HG03159 (cell line): Measurements from ENCODE around the gene TNRC6A.
A peak's percentile ranks its signal among the peaks of the same experiment; 100 is the strongest.
"Not testable (repeated sequence)": the region's sequence is repeated elsewhere in the genome, so short reads cannot be mapped to it uniquely, and the experiment has no call there.

Experiments
- ATAC-seq: cut with Tn5 transposase; IDR thresholded peaks from one replicate; pipeline ENCODE4 v1.9.1; 2021; ENCODE audit warnings: mild to moderate bottlenecking, moderate library complexity; ENCODE audit not compliant: unreplicated experiment

TNRC6A gene

DNA sequence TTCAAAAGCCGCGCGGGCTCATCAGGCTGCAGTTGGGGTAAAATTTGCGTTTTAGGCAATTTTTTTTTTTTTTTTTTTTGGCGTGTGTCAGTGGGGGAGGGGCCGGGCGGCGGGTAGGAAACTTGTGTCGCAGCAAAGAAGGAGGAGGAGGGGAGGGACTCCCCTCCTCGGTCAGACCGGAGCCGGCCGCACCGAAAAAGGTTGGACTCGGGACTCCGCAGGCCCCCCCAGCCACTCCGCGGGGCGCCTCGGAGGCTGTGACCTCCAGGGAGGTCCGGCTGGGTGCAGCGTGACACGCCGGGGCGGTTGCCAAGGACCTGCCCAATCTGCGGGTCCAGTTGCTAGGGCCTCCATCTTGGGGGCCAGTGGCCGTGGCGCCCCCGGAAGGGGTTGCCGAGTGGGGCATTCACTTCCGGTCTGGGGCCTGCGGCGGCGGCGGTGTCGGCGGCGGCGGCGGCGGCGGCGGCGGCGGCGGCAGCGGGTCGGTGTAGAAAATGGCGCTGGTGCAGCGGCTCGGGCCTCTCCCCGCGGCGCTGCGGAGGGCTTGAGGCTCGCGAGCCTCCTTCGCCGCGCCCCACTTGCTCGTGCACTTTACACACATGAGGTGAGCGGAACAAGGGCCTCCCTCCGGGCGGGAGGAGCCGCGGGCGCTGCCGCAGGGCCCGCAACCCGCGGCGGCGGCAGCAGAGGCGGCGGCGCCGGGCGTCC is at the start of gene TNRC6A:
Gene TNRC6A (plus strand): TSS at position 409 of the 708 bp plus-strand sequence. CDS start 191 bp downstream, at position 600.
- peak; percentile 91 for ATAC-seq

DNA sequence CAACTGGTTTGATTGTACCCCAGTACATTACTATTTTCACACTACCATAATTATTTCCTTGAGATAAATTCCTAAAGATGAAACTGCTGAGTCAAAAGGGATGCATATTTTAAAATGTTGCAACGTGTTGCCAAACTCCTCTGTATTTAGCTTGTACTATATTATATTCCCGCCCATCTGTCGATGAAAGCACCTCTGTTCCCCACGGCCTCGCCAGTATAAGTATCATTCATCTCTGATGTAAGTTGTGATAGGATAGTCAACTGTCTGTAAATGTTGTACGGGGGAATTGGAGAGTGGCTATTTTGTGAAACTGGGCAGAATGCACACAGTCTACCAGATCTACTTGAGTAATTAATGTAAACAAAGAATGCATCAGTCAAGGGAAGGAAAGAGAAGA is 47.7 kb upstream of the TNRC6A start:
- no peak for ATAC-seq

DNA sequence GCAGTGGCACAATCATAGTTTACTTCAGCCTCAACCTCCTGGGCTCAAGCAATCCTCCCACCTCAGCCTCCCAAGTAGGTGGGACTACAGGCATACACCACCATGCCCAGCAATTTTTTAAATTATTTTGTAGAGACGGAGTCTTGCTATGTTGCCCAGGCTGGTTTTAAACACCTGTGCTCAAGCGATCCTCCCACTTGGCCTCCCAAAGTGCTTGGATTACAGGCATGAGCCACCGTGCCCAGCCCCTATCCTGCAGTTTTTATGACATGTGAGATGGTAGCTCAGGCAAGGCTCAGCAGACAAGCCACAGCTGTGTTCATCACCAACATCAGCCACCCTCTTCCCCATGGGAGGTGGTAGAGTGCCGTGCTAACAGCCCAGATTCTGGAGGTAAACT is 46.2 kb upstream of the TNRC6A start:
- no peak for ATAC-seq

DNA sequence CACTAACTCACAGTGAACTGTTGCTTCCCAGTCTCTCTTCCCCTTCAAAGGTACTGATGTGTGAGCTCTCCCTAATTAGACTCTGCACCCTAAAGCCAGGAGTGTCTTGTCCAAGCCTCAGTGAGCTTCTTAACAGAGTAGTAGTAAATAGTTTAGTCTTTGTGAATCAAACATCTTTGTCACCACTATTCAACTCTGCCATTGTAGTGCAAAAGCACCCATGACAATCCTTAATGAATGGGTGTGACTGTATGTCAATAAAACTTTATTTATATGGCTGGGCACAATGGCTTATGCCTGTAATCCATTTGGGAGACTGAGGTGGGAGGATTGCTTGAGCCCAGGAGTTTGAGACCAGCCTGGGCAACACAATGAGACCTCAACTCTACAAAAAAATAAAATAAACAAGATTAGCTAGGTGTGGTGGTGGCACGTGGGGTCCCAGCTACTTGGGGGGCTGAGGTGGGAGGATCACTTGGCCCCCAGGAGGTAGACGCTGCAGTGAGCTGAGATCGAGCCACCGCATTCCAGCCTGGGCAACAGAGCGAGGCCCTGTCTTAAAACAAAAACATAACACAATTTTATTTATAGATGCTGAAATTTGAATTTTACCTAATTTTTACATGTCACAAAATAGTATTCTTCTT is 45.5 kb upstream of the TNRC6A start:
- ATAC-seq: no peak

DNA sequence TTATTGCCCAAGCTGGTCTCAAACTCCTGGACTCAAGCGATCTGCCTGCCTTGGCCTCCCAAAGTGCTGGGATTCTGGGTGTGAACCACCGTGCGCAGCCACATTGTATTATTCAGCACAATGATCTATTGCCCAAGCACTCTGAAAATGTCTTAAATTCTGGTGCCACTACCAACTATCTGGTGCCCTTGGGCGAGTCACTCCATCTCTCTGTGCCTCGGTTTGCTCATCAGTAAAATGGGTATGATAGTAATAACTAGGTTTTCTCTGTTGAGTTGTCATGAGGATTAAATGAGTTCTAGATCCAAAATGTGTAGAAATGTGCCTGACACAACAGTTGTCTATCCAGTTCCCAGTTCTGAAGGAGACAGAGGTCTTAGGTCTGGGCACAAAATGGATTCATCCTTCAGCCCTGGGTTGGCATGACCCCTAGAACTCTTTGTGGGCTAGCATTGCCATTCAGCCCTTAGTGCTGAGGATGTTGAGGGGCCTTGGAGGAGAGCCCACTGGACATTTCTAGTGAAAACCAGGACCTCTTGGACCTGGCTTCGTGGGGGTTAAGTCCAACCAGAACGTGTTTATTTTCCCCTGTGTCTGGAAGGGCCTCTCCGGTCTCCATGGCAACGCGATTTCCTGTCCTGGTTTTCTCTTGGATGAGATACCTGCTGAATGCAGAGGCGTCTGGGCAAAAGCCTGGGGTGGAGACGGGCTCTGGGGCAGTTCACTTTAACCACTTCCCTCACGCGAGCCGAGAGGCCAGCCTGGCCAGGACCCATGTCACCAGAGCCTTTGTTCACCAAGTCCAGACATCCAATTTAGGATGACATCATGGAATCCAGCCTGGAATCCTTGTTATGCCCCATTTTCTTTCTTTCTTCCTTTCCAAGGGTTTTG is 43.7 kb upstream of the TNRC6A start:
- no peak for ATAC-seq

DNA sequence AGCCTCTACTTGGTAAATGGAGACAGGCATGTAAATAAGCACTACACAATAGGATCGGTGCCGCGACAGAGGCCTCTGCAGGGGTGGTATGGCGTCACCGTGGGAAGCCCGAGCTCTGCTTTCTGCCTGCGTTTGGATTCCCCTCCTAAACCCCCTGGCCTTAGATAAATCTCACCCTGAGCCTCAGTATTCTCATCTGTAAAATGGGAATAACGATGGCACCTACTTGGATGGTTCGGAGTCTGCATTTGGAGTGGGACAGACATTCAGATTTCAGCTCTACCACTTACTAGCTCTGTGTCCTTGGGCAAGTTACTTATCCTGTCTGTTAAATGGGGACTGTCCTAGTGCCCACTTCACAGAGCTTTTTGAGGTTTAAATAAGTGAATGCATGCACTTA is 42.8 kb upstream of the TNRC6A start:
- no peak for ATAC-seq

DNA sequence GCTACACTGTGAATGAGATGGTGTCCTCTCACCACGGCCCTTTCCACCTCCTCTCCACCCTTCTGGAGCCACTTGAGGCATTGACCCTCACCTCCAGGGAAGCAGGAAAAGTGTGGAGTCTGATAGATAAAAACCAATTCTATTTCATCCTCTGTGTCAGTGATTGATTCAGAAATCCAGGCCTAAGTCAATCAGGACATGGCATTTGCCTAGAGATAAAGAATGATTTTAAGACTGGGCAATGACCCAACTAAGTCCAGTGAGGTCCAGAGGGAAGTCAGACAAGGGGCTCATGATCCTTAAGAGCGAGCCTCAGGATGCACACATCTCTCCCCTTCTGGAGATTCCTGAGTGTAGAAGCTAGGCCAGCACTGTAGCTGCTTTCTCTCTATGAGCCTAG is 41.1 kb upstream of the TNRC6A start:
- ATAC-seq: no peak

DNA sequence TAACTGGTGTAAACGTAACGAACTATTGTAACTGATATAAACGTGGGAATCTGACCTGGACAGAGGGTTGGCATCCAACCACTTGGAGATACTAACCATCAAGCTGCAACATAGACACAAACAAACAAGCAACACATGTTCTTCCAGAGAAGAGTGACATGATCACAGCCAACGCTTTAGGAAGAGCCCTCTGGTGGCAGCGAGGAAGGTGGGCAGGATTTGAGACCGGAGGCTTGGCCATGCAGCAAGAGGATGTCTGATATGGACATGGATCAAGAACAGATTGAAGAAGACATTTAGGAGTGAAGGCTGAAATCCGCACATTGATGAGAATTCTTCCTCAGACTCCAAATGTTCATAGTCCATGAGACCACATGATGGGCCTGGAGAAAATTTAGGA is 40.3 kb upstream of the TNRC6A start:
- no peak for ATAC-seq

DNA sequence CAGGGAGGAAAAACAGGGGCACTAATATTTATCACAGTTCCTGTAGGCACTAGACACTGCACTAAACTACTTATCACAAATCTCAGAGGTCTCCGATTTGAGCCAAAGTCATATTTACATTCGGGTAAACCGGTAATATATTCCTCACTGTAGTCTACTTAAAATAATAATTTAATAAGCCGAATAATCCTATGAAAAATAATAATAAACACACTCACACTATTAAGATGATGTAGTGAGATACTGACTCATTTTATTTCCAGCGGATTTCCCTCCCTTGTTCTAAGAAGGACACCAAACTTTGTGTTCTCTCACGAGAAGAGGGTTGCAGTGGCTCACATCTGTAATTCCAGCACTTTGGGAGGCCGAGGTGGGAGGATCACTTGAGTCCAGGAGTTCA is 36.6 kb upstream of the TNRC6A start:
- no peak for ATAC-seq

DNA sequence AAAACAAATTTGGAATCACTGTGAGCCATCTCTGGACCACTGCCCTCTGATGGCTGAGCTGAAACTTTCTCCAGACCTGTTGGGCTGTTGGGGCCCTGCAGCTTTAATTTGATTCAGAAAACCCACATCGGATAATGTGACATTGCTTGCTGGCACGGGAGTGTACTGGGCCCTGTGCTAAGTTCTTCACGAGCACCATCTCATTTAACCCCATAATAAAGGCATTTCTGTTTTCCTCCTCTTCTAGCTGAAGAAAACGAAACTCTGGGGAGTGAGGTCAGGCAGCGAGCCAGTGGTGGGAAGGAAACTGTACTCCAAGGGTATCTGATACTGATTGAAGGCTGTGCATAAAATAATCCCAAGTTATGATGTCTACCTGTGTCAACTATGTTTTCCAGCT is 34.5 kb upstream of the TNRC6A start:
- ATAC-seq: no peak

DNA sequence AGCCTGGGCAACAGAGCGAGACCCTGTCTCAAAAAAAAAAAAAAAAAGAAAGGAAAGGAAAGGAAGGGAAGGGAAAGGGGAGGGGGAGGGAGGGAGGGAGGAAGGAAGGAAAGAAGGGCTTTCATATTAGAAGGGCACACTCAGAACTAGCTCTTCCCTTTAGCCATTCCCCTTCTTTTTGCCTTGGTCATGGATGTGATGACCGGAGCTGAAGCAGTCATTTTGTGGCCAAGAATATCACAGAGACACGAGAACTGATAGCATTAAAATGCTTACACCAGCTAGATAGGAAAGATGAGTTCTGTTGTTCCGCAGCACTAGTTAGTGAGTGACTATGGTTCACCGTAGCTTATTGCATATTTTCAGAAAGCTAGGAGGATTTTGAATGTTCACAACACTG is 32.8 kb upstream of the TNRC6A start:
- ATAC-seq: no peak

DNA sequence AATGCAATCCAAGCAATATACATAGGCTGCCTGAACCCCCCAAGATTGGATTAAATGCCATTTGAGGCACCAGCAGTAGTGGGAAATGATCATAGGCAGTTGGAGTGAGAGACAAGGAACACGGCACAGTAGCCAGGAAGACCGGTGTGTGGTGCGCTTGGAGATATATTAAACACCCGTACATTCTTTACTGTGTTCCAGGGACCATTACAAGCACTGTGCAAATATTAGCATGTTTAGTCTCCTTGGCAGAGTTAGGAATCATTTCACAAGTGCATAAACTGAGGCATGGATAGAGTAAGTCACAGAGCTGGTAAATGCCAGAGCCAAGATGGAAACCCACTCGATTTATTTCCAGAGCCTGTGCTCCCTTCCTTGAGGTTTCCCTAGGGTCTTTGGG is 31.1 kb upstream of the TNRC6A start:
- ATAC-seq: no peak

DNA sequence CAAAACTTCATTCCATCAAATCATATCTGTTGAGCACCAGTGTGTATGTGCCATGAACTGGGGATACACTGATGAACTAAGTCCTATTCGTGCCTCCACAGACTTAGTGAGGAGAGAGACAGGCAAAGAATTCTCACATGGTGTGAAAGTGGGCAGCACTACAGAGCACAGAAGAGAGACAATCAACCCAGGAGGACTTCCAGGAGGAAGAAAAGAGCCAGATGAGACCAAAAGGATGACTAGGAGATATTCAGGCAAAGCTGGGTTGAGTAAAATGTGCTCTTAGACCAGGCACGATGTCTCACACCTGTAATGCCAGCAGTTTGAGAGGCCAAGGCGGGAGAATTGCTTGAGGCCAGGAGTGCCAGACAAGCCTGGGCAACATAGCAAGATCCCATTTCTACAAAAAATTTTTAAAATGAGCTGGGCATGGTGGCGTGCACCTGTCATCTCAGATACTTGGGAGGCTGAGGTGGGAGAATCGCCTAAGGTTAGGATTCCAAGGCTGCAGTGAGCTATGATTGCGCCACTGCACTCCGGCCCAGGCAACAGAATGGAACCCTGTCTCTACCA is 30.2 kb upstream of the TNRC6A start:
- no peak for ATAC-seq

DNA sequence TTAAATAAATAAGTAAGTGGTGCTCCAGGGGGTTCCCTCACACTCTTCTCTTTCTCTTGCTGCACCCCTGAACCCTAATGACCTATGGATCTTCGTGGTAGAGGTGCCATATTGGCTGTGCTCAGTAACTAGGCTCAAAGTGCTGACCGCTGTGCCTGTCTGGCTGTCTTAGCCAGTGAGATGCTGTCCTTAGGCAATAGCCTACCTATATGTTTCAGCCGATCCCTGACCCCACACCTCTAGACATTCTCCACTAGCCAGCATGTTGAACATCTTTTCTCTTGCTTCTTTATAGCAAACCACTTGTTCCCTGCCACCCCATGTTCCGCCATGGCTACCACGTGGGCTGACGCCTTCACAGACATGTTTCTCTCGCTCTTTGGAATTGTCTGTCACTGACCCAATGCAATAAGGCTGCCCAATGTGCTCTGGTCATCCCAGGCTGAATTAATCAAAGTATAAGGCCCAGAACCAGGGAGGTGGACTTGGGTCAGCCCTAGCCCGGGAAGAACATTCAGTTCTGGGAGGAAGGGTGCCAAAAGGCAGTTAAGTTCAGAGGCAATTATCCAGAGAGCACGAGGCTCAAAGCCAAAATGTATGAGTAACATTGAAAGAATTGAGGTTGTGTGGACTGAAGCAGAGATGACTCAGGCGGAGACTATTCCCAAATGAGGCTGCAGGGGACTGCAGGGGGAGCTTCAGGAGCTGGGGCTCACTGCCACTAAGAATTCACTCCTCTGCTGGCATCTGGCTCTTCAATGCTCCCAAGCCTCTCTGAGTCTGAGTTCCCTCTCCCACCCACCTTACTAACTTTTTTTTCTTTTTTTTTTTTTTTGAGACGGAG is 28.7 kb upstream of the TNRC6A start:
- no peak for ATAC-seq

DNA sequence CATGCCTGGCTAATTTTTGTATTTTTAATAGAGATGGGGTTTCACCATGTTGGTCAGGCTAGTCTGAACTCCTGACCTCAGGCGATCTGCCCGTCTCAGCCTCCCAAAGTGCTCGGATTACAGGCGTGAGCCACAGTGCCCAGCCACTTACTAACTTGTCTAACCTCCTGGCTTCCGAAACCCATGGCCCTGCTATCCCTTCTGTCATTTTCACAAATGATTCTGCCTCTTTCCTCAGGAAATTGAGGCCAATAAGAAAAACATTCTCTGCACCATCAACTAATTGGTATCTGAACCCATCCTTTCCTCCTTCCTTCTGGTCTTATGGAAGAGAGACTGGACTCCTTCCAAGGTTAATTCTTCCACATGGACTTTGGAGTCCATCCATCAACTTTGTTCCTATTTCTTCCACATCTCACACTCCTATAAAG is 27.9 kb upstream of the TNRC6A start:
- no peak for ATAC-seq

DNA sequence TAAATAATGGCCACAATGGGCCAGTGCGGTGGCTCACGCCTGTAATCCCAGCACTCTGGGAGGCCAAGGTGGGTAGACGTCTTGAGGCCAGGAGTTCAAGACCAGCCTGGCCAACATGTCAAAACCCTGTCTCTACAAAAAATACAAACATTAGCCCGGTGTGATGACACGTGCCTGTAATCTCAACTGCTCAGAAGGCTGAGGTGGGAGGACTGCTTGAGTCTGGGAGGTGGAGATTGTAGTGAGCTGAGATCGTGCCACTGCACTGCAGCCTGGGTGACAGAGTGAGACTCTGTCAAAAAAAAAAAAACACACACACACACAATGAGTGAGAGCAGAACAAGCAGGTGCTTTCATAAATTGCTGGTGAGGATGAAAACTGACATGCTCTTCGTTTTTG is 21.7 kb upstream of the TNRC6A start:
- ATAC-seq: not testable (repeated sequence)

DNA sequence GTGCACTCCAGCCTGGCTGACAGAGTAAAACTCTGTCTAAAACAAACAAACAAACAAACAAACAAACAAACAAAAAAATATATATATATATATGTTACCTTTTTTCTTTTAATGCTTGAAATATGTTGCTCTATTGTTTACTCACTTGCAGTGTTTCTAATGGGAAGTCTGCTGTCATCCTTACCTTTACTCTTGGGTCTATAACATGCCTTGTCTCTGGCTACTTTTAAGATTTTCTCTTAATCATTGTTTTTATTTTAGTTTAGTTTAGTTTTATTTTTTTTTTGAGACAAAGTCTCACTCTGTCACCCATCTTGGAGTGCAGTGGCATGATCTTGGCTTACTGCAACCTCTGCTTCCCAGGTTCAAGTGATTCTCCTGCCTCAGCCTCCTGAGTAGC is 16.1 kb upstream of the TNRC6A start:
- no peak for ATAC-seq

DNA sequence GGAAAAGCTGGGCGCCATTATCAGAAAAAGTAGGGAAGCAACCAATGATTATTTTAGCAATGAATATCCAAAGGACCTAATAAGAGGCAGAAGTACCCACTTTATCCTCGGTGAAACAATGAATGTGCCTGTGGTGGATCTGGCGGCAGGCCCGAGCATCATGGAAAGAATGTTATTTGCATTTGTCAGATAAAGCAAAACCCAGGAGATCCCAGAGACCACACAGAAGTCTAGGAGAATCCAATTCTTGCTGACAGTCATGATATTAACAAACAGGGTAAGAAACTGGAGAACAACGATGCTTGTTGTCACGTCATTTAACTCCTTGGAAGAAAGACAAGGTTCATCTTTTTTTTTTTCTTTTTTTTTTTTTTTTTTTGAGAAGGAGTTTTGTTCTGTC is 12.0 kb upstream of the TNRC6A start:
- no peak for ATAC-seq

DNA sequence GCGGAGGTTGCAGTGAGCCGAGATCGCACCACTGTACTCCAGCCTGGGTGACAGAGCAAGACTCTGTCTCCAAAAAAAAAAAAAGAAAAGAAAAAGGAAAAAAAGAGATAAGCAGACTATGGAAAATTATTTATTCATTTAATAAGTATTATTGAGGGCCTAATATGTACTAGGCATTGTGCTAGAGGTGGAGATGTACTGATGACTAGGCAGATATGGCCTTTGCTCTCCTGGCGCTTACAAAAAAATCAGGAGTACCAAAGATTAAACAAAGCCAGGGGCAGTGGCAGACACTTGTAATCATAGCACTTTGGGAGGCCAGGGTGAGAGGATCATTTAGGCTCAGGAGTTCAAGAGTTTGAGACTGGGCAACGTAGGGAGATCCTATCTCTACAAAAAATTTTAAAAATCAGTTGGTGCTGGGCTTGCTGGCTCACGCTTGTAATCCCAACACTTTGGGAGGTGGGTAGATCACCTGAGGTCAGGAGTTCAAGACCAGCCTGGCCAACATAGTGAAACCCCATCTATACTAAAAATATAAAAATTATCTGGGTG is 10.4 kb upstream of the TNRC6A start:
- no peak for ATAC-seq

DNA sequence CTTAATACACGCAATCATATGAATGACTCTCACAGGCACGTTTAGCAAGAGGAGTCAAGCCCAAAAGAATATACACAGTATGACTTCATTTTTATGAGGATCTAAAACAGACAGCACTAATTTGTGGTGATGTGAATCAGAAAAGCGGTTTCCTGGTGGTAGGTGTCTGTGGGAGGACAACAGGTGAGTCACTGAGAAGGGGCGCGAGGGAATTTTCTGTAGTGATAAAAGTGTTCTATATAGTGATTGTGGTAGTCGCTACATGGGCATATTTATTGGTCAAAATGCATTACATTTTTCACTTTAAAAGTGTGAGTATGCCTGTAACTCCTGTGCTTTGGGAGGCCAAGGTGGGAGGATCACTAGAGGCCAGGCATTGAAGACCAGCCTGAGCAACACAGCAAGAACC is 7.6 kb upstream of the TNRC6A start:
- ATAC-seq: no peak
